ENCODE data around the gene CRIM1.

Gene CRIM1

DNA sequence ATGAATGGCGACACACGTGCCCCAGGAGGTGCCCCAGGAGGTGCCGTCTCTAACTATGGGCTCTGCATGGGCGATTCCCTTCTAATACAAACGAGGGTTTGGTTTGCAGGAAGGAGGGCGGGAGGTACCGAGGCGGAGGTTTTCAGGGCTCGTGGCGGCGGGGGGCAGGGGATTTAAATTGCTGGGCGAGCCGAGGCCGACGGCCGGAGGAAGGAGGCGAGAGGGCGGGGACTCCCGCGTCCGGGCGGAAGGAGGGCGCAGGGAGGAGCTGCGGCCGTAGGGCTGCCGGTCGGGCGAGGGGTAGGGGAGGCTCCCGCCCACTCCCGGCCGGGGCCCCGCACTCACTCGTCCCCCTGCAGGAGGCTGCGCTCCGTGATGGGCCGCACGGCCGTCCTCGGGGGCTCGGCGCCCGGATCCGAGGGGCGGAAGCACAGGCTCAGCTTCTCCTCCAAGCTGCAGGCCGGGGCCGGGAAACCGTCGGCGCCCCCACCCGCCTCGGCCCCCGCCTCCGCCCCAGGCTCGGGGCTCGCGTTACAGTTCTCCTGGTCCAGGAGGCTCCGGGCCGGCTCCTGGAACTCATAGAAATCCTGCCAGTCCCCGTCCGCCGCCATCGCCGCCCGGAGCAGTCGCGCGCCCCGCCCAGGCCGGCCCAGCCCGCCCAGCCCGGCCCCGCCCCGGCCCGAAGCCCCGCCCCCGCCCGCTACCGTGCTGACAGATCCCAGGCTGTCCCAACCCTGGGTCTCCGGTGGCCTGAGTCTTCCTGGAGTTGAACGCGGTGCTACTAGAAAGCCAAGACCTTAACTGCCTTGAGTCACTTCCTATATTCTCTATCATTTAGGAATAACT lies 242.2 kb downstream of the CRIM1 start, which contains the start of gene FEZ2:
Gene FEZ2 (minus strand): TSS at position 637 of the 846 bp plus-strand sequence. CDS start 26 bp downstream, at position 611.
- Mint-ChIP-seq H3K36me3 (ENCODE audit: insufficient read depth) (peaks cover 4% of the 10 kb centered on the region), H3K27me3 (no peaks in the 10 kb centered on the region), H3K9me3 (no peaks in the 10 kb centered on the region), H3K4me1 (peaks cover 44% of the 10 kb centered on the region), H3K4me3 (peak within 1 kb of the TSS; percentile 94), H3K27ac (ENCODE audit: low read depth) (peak within 1 kb of the TSS; percentile 56)
- peak; percentile 86 for ATAC-seq (replicated peaks; ENCODE audit: extremely low read depth, poor library complexity, severe bottlenecking)
- DNase-seq (ENCODE audit: low spot score in 2 of 2) = peak; percentile 26 to 35

All from central memory CD8-positive, alpha-beta T cell (primary cell).